ENCODE measurements around the gene CRYAB. TPM values are rescaled to one million over a fixed set of nuclear protein-coding genes. Genes with fewer than 3 reads are reported as not detected.

The CRYAB gene
- polyA plus RNA-seq, 1 of the 3 experiments (the other 2 are of a cell fraction) = 0.92 TPM

DNA sequence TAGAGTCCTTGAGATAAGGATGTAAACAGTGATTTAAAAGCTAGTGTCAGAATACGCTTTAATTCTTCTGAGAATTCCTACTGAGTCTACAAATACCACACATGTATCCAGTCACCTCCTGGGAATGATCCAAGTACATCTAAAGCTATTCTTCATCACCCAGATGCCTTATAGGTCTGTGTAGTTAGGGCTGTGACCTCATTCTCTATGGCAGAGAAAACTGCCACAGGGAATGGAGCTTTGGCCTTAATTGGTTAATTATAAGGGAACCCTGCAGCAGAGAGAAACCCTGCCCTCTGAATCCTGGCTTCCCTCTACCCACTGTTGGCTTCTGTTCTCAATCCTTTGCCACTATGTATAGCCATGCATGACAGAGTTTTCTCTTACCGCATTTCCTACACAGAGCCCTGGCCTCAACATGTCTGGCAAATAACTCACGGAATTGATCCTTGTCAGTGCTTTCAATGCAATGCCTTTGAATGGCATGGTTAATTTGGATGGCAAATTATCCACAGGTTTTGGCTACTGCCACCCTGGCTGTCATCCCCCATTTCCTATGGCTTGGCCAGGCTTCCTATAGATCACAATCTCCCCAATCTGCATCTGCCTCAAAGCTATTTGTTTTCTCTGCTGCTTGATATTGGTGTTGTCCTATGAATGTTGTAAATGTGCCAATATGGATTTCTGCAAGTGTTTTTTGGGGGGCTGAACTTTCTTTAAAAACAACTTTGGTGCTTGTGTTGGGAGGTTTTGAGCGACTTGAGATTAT is 28.4 kb upstream of the CRYAB start:
- H3K27me3 ChIP-seq (ENCODE audit: insufficient read depth) = no peaks in the 10 kb centered on the region
- POLR2A ChIA-PET = interaction anchor here (0.5 to 1.1 kb wide), 2 partner anchors 13 to 175 kb away, joined by 3 read pairs; no protein-coding TSS in a partner anchor

More for the DNA sequence above, 28.4 kb upstream of the CRYAB start:
- peak overlapping the region; percentile 60 to 92 for H3K27ac ChIP-seq (ENCODE audit: low read depth in 2 of 2, low read length in 1 of 2)
- CTCF ChIA-PET = interaction anchor here (1.1 to 15.8 kb wide), 4 partner anchors 8 to 57 kb away, joined by 3 to 272 read pairs (median 6); no protein-coding TSS in a partner anchor
- WGBS (ENCODE audit: low lambda C conversion rate) = 36% methylated on average over 4 of the region's 4 CpGs
- 0 out of 4 replicates have a peak overlapping the region, but pooled peaks of 1 of the 2 experiments have one; percentile 69 for H3K4me3 ChIP-seq (ENCODE audit: low read depth in 2 of 2, low read length in 1 of 2)
- peaks cover 51% of the 10 kb centered on the region for H3F3A ChIP-seq (replicated peaks; ENCODE audit: insufficient read depth)
- no peaks in the 10 kb centered on the region for H4K20me1 ChIP-seq (ENCODE audit: insufficient read depth)
- DNase-seq = peak; percentile 66
- H3K4me1 ChIP-seq (ENCODE audit: control insufficient read depth in 1 of 2, insufficient read depth in 2 of 2, low read depth in 1 of 2, low read length in 1 of 2) = peaks cover 63 to 68% of the 10 kb centered on the region in 2 experiments
- TF ChIP-seq, protein P1, sequence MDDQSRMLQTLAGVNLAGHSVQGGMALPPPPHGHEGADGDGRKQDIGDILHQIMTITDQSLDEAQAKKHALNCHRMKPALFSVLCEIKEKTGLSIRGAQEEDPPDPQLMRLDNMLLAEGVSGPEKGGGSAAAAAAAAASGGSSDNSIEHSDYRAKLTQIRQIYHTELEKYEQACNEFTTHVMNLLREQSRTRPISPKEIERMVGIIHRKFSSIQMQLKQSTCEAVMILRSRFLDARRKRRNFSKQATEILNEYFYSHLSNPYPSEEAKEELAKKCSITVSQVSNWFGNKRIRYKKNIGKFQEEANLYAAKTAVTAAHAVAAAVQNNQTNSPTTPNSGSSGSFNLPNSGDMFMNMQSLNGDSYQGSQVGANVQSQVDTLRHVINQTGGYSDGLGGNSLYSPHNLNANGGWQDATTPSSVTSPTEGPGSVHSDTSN (IDR thresholded peaks at IDR 0.05) = peak; percentile 61
- TF ChIP-seq, protein P2, sequence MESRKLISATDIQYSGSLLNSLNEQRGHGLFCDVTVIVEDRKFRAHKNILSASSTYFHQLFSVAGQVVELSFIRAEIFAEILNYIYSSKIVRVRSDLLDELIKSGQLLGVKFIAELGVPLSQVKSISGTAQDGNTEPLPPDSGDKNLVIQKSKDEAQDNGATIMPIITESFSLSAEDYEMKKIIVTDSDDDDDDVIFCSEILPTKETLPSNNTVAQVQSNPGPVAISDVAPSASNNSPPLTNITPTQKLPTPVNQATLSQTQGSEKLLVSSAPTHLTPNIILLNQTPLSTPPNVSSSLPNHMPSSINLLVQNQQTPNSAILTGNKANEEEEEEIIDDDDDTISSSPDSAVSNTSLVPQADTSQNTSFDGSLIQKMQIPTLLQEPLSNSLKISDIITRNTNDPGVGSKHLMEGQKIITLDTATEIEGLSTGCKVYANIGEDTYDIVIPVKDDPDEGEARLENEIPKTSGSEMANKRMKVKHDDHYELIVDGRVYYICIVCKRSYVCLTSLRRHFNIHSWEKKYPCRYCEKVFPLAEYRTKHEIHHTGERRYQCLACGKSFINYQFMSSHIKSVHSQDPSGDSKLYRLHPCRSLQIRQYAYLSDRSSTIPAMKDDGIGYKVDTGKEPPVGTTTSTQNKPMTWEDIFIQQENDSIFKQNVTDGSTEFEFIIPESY (IDR thresholded peaks at IDR 0.05; ENCODE audit: borderline replicate concordance, low read depth) = no peak
- TF ChIP-seq CHD2 (IDR thresholded peaks at IDR 0.05; ENCODE audit: low read length, partially characterized antibody) (no peak), MXI1 (IDR thresholded peaks at IDR 0.05; ENCODE audit: low read depth, low read length) (peak; percentile 22; the same call in 1 of the 2 replicates), EP300 (IDR thresholded peaks at IDR 0.05; ENCODE audit: borderline replicate concordance in 1 of 2, low read depth in 1 of 2, low read length in 1 of 2) (peak in 1 of 2 experiments; percentile 24; a peak in 1 of 4 replicates), JUND (IDR thresholded peaks at IDR 0.05) (peak; percentile 23; the same call in 1 of the 2 replicates), NFIC (IDR thresholded peaks at IDR 0.05; ENCODE audit: borderline replicate concordance) (peak; percentile 50; the same call in 1 of the 2 replicates), RCOR1 (IDR thresholded peaks at IDR 0.05; ENCODE audit: low read length) (peak; percentile 60), TCF12 (IDR thresholded peaks at IDR 0.05) (peak; percentile 60), TAF1 (IDR thresholded peaks at IDR 0.05; ENCODE audit: borderline replicate concordance, low read depth, low read length) (no peak), TEAD4 (IDR thresholded peaks at IDR 0.05; ENCODE audit: borderline replicate concordance, insufficient read depth) (0 out of 2 replicates have a peak, but pooled peaks have one; percentile 5), FOSL2 (IDR thresholded peaks at IDR 0.05; ENCODE audit: borderline replicate concordance, low read depth) (peak; percentile 58; the same call in 1 of the 2 replicates), FOXM1 (IDR thresholded peaks at IDR 0.05; ENCODE audit: low read depth) (no peak)
- TF ChIP-seq, protein P3, sequence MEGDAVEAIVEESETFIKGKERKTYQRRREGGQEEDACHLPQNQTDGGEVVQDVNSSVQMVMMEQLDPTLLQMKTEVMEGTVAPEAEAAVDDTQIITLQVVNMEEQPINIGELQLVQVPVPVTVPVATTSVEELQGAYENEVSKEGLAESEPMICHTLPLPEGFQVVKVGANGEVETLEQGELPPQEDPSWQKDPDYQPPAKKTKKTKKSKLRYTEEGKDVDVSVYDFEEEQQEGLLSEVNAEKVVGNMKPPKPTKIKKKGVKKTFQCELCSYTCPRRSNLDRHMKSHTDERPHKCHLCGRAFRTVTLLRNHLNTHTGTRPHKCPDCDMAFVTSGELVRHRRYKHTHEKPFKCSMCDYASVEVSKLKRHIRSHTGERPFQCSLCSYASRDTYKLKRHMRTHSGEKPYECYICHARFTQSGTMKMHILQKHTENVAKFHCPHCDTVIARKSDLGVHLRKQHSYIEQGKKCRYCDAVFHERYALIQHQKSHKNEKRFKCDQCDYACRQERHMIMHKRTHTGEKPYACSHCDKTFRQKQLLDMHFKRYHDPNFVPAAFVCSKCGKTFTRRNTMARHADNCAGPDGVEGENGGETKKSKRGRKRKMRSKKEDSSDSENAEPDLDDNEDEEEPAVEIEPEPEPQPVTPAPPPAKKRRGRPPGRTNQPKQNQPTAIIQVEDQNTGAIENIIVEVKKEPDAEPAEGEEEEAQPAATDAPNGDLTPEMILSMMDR (IDR thresholded peaks at IDR 0.05) = no peak
- peak overlapping the region; percentile 78 for H3K9ac ChIP-seq
- H3K36me3 ChIP-seq (replicated peaks in 1 of 2; ENCODE audit: control insufficient read depth in 1 of 2, insufficient read depth in 2 of 2, low read length in 1 of 2) = no peaks in the 10 kb centered on the region
- H3K9me3 ChIP-seq = no peaks in the 10 kb centered on the region
- H2AFZ ChIP-seq (ENCODE audit: low read depth) = no peak overlapping the region
- H3K79me2 ChIP-seq (ENCODE audit: insufficient read depth) = peaks cover 51% of the 10 kb centered on the region; the same call in 1 of the 2 replicates
- H3K4me2 ChIP-seq = peak overlapping the region; percentile 92
- no peaks in the 10 kb centered on the region for H3K9me2 ChIP-seq
